ENCODE data around the gene CCDC57.

GRCh38 chr17:82153295-82153691 is 59.3 kb downstream of the CCDC57 start:
- TF ChIP-seq, protein P1, sequence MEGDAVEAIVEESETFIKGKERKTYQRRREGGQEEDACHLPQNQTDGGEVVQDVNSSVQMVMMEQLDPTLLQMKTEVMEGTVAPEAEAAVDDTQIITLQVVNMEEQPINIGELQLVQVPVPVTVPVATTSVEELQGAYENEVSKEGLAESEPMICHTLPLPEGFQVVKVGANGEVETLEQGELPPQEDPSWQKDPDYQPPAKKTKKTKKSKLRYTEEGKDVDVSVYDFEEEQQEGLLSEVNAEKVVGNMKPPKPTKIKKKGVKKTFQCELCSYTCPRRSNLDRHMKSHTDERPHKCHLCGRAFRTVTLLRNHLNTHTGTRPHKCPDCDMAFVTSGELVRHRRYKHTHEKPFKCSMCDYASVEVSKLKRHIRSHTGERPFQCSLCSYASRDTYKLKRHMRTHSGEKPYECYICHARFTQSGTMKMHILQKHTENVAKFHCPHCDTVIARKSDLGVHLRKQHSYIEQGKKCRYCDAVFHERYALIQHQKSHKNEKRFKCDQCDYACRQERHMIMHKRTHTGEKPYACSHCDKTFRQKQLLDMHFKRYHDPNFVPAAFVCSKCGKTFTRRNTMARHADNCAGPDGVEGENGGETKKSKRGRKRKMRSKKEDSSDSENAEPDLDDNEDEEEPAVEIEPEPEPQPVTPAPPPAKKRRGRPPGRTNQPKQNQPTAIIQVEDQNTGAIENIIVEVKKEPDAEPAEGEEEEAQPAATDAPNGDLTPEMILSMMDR (IDR thresholded peaks at IDR 0.05; ENCODE audit: insufficient read depth, low read length, poor library complexity, severe bottlenecking) = no peak
- no peak for TF ChIP-seq EZH2phosphoT487 (conservative IDR thresholded peaks at IDR 0.05; ENCODE audit: low read length)

All from SU-DHL-6 (cell line).